HTR-8/SVneo (cell line): ENCODE results near the gene LRRIQ4.

Experiments used
- DNase-seq: peaks from one replicate; pipeline ENCODE4 v3.0.0; 2011; ENCODE audit warnings: low spot score, mixed read lengths; ENCODE audit not compliant: insufficient read length
- FAIRE-seq: peaks from 2 replicates; lab custom pipeline; 2011; peaks lifted over from hg19 to GRCh38; lab: Jason Lieb, UNC

Gene LRRIQ4

DNA sequence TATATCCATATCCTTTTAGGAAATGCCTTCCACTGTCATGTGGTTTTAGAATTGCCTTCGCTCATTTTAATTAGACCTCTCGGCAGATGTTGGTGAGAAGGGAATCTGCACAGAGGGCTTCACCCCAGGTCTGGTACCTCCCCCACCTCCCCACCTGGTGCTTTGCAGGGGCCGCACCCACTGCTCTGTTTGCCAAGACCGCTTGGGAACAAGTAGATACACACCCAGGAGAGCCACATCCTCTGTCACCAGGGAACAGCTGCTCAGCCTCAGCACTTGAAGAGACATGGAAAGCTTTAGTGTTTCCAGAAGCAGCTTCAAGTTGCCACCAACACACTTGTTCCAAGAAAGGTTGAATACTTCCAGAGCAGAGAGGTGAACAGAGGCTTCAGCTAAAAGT, 35.2 kb downstream of the LRRIQ4 start:
- FAIRE-seq (no peak), DNase-seq (no peak)

DNA sequence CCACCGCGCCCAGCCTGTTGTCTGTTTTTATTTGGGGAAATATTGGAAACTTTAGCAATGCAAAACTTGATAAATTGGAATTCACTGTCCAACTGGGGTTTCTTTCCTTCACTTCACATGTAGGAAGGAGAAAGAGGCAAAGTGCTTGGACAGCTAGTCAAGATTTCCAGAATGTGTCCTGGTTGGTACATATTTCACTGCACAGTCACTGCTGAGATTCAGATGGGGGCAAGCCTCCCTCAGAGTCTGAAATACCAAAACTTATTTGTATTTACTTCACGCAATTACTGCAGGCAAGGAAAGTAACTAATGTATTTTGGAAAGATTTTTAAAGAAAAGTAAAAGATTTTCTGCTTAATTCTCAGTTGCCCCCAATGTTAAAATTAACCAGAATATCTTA, 36.1 kb downstream of the LRRIQ4 start:
- DNase-seq (no peak), FAIRE-seq (no peak)

DNA sequence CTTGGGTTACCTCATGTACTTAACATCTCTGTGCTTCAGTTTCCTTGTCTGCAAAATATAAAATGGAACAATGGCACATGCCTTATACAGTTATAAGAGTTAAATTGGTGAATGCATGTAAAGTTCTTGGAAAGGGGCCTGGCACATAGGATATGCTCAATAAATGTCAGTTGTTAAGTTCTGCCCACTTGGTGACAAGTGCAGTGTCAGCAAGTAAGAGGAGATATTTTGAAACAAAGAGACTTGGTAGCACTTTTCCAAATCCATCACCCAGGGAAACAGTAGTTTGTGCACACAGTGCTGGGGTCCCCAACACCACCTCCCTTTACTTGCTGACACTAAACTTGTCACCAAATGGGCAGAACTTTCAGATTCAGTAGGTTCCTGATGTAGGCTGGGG, 37.9 kb downstream of the LRRIQ4 start:
- FAIRE-seq (no peak), DNase-seq (no peak)

DNA sequence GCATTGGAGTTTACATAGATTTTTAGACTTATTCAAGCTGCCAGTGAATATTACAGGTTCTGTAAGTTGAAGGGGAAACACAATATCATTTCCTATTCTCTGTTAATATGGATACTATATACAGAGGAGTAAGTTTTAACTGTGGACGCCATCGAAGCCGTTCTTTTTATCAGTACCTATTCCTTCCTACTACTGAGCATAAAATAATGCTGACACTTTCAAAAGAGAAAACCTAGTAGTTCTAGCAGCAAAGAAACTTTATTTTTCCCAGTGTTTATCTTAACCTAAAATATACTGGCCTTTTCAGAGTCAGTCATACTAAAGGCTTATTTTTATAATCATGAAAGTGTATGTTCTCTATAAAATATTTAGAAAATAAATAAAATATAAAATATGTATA, 42.8 kb downstream of the LRRIQ4 start:
- DNase-seq (no peak), FAIRE-seq (no peak)

DNA sequence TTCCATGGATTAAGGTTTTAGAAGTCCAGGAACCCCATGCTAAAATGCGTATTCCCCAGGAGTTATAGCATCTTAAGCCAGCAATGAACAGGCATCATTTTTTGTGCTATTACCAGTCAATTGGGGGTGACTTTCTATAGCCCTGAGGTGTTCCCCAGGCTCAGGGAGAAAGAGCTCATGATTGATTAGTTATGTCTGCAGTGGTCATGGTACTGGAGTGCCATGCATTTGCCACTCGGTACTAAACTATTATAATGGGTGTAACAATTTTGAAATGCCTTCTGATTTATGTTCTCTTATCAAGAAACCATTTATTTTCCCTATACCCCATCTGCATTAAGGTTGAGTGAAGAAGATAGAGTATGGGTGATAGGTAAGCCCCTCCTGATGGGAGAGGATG, 45.1 kb downstream of the LRRIQ4 start:
- DNase-seq (no peak), FAIRE-seq (no peak)

DNA sequence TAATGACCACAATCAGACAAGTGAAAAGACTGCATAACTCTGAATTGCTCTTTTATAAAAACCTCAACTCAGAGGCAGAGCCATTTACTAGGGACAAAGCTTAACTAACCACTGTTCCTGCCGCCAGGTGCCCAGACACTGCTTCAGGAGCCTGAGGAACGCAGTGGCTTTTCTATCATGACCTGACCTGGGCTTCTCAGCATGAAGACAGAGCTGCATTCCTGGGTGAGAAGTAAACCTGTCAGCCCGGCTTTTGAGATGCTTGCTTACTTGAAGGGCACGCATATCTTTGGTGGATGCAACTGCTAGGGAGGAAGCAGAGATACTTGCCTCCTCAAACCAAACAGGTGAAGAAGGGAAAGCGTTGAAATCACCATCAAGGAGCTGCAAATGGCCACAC, 49.2 kb downstream of the LRRIQ4 start:
- FAIRE-seq (no peak), DNase-seq (no peak)

DNA sequence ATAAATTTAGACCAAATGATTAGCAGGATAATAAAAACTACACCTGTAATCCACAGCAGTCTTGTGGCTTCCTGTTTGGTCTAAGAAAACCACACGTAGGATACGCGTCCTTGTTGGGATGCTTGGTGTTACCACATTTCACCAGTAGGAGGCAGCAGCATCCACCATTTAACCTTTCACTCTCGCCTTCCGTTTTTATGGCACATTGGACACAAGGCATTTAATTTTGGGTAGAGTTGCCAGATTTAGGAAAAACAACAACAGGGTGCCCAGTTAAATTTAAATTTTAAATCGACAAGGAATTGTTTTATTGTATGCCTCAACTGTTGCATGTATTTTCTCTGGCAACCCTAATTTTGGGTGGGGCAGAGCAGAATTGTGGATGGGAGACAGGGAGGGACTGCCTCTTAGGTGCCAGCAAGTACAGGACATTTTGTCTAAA, 50.8 kb downstream of the LRRIQ4 start:
- FAIRE-seq (peak; percentile 20), DNase-seq (peak; percentile 60)

DNA sequence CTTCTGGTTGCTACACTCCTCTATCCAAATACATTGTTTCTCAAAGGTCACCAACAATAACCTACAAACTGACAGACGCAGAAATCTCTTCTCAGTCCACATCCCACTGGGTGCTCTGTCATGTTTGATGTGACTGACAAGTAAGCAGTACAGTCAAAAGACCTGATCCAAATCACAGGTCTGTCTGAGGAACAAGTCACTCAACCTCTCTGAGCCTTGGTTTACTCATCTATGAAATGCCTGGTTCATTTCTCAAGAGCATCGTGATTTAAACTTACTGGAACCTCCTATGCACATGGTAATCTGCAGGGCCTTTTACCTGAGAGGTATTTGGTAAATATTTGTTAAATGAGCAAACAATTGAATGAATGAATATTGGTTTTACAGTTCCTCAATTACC, 51.6 kb downstream of the LRRIQ4 start:
- FAIRE-seq (no peak), DNase-seq (no peak)

DNA sequence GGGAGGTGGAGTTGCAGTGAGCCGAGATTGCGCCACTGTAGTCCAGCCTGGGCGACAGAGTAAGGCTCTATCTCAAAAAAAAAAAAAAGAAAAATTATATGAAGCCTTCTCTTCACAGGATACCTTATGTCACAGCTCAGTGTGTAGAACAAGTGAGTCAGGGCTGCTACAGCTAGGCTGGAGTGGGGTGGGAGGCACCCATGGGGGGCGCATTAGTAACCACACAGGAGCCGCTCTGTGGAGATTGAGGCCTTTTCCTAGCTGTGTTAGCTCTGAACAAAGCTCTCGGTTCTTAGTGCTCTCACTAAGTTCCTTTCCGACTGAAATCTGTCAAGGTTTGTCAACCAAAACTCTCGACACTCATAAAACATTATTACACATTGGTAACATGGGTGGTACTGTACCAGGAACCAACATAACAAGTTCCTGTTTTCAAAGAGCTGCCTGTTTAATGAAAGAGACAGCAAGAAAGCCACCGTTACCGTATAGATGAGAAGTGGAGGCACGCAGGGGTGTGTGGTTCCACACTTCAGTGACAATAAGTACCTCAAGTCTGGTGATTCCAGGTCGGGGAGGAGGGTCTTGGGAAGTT, 52.6 kb downstream of the LRRIQ4 start:
- no peak for FAIRE-seq
- no peak for DNase-seq

DNA sequence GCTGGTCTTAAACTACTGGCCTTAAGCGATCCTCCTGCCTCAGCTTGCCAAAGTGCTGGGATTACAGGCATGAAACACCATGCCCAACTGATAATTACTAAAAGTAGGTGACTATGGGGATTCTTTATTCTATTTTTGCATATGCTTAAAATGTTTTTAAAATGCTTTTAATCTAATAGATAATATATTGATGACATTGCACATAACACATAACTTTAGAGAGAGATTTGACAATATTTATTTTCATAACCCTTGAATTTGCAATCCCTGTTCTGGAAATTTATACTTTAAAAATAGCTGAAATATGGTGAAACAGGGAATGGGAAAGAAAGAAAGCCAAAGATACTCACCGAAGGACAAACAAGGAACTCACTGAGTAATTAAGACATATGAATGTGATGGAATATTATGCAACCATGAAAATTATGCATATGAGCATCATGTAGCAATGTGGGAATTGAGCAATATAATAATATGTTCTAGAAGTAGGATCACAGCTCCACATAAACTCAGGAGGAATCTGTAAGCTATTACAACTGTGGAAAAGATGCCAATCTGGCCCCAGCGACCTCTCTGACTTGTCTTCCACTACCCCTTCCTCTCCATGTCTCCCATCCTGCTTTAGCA, 55.0 kb downstream of the LRRIQ4 start:
- no peak for FAIRE-seq

DNA sequence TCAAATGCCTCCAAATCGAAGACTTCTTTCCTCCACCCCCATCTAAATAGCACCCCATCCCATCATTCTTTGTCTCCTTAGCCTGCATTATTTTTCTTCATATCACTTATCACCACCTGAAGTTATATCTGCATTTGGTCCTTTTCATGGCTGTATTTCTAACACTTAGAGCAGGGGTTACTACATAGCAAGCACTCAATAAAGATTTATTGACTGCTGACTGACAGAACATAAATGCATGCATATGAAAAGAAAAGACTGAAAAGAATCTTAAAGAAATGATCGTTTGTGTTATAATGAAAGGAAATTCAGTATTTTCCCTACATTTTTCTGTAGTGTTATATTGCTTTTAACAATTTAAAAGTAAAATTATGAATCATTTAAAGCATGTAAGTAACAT, 55.7 kb downstream of the LRRIQ4 start:
- FAIRE-seq (no peak), DNase-seq (no peak)

More for the DNA sequence above, 55.0 kb downstream of the LRRIQ4 start:
- no peak for DNase-seq

DNA sequence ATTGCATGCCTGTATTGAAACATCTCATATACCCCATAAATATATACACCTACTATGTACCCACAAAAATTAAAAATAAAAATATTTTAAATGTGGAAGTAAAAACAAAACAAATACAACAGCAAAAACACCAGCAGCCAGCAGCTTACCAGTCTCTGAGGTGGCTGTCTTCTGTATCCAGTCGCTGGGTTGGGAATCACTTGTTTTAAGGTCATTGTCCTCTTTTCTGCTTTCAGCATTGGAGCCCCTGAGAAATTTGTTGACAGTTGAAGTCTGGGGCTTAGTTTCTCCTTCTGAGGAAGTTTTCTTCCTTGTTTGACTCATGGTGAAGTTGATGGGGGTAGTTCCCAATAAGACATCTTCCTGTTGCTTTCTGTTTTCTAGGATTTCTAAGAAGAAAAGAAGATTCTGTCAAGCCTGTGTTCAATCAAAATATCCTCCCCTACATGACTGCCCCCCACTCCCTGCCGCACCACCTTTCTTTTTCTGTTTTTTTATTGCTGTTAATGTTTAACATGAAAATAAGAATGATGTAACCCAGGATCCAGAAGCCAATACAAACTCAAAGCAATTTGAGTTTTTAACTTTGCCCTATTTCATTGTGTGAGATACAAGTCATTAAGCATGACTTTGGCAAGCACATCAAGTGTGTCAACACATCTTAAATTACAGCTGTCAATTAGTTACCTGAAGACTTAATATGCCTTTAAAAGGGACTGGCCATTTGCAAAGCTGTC, 57.0 kb downstream of the LRRIQ4 start, which contains the start of gene LRRC31:
LRRC31 (minus strand) TSS at position 452 of the 737 bp plus-strand sequence; CDS start at position 324, 128 bp downstream.
- FAIRE-seq (no peak), DNase-seq (no peak)

DNA sequence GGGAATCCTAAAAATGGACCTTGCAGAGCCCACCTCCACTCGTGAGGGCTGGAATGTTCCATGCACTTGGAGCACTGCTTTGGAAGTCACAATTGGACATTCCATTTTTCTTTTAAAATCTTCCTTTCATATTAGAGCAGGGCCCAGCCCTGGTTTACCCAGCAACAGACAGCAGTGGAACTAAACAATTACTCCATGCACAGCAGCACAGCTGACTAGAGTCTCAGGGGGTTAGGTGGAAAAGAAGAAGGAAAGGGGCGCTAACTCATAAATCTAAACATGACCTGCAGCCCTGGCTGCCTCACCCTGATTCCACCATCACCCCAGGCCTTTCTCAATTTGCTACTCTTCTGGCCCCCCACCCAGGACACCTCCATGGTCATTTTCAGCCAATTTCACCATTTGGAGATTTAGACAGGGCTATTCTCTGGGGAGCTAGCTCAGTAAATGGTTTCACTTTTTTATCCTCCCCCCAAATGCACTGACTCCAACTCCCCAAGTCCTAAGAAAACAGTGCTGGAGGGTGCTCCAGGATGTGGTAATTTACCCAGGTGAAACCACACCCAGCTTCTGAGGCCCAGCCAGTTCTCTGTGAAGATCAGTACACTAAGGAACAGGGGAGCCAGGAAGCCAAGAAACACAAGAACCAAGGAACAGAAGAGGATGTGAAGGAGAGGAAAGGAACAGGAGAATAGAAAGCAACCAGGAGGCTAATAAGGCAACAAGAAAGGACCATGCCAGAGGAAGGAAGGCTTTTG, 58.6 kb downstream of the LRRIQ4 start:
- FAIRE-seq (no peak), DNase-seq (no peak)

DNA sequence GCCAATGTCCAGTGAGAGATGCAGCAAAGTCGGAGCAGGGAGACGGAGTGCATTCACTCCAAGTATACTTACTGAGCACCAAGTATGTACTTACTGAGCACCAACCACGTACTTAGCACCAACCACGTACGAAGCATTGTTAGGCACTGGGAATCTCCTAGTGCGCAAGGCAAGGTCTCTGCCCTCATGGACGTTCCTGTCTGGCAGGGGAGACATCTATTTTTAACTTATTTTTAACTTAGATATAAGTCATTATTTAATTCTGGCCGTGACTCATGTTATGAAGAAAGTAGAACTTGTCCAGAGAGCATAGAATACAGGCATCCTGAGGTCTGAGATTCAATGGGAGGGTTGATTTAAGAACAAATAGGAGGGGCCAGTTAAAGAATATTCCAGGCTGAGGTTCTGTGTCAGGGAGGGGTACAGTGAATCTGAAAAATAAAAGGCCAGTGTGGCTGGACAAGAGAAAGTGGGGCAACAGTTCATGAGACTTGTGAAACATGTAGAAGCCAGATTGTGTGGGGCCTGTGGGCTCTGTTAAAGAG, 66.4 kb downstream of the LRRIQ4 start:
- FAIRE-seq = no peak
- no peak for DNase-seq

DNA sequence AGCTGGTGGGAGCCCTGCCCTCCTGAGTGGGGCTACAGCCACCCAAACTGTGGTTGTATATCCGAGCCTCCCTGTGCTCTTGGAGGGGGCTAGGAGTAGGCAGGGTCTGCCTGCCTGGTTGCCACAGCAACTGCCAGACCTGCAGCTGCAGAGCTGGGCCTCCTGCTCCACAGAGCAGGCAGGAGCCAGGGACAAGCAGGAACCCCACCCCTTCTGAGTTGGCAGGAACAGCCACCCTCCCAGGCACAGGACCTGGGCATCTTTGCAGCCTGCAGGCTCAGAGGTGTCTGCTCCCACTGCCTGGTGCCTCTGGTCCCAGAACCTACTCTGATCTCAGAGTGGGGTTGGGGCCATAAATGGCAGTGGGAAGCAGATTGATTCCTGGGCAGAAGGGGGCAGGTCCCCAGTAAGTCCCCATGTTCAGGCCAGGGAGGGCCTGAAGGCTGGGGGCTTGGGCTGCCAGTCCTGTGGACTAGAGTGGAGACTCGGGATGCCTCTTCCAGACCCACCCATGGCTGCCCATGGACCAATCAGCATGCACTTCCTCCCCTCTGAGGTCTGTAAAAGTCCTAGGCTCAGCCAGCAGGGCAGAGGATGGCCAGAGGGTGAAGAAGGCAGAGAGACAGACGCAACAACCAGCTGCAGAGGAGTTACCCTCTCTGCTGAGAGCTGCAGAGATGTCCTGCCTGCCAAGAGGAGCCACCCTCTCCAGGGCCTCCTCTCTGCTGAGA, 67.3 kb downstream of the LRRIQ4 start:
- DNase-seq (no peak), FAIRE-seq (no peak)

DNA sequence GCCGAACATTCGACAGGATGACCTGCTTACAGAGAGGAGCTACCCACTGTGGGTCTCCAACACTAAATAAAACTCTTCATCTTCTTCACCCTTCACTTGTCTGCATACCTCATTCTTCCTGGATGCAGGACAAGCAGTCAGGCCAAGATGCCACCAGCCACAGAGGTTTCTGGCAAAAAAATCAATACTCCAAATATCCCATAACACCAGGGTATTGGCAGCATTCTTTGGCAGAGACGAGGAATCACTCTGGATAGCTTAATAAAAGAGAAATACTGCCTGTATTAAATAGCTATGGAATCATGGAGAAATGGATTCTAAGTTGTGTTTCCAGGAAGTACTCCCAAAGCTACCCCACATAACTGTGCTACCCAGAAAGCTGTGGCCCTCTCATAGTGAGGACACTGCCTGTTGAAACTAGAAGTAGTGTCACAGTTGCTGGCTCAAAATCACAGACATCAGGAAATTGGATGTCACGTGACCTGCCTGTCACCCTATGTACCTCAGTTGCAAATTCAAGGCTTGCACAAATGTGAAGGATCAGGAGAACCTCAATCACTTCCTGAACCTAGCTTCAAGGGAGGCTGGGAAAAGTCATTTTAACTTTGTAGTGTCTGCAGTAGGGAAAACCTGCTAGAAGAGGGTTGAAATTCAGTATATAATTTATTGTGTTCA, 68.0 kb downstream of the LRRIQ4 start:
- DNase-seq (no peak), FAIRE-seq (no peak)

DNA sequence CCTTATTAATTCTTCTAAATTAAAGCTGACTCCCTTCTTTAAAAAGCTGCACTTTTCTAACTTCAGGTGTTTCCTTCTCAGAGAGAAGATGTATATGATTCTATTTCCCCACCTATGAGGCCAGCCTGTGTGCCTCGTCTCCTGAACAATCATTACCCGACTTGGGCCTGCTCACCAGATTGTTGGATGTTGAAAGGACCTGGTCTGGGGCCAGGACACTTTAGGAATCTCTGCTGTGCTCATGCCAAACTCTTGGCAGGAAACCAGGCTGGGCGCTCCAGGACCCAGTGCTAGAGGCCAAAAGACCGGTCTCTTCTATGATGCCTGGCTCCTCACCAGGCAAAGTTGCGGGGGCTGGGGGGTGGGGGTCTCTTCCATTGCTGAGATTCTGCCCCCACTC, 74.0 kb downstream of the LRRIQ4 start:
- FAIRE-seq (no peak), DNase-seq (no peak)
